NCI-H748 (cell line): ENCODE data around the gene ADTRP.

Source experiments
- DNase-seq: peaks from one replicate; lab custom pipeline; 2025; ENCODE audit not compliant: unreplicated experiment; lab: John Stamatoyannopoulos, UW

The ADTRP gene

DNA sequence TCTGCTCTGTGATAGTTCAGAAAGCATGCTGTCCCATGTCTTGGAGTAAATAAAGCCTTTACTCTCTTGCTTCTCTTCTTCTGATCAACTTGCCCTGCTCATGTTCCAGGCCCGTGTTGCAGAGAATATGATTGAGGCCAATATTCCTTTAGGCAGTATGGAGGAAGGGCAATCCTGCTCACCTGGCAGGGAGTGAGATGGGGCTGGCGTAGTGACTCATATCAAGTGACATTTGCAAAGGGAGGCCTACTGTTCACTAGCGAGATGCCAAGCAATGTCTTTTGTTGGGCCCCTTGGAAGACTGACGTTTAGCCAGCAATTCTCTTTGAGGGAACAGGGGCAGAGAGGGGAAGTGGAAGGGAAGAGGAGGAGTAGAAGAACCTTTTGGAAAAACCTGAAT is 19.7 kb downstream of the ADTRP start:
- no peak for DNase-seq

DNA sequence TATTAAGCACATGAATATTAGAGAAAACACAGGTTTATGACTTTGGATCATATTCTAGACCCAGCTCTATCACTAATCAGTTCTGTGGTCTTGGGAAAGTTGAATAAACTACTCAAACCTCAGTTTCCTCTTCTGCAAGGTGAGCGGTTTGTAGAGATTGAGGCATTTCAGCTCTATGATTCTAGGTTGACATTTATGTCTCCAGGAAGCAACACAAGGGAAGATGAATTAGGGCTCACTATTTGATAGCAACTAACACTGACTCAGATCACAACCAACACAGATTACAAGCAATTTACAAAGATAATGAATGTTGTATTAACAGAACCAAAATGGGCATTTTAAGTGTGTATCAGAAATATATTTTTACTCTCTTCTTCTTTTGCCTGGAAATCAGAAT is 21.9 kb downstream of the ADTRP start:
- DNase-seq: no peak

DNA sequence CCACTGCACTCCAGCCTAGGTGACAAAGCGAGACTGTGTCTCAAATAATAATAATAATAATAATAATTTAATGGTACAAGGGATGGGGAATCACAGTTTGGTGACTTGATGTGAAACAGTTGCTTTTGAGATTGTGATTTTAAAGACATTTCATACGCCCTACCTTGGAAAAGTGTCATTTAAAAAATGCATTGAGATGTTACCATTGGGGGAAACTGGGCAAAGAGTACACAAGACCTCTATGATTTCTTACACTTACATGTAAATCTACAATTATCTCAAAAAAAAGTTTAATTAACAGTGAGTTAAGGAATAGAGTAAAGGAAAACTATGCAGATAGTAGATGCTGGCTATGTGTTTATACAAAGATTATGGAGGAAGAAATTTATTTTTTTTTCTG is 22.3 kb downstream of the ADTRP start:
- DNase-seq: no peak

DNA sequence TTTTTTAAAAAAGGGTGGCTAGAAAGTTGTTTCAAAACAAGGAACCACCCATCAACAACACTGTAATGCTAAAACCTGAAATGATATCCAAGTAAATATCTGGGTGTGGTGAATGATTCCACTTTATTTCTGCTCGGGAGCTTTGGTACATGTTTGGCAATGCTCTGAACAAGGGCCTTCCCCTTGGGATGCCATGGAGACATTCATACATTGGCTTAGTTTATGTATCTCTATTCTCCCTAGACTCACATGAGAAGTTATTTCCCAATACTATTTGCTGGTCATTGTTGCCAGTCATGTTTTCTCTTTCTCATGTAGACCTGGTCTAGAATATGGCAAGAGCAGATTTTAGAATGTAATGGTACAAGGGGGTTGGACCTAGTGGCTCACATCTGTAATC is 22.9 kb downstream of the ADTRP start:
- DNase-seq: no peak

DNA sequence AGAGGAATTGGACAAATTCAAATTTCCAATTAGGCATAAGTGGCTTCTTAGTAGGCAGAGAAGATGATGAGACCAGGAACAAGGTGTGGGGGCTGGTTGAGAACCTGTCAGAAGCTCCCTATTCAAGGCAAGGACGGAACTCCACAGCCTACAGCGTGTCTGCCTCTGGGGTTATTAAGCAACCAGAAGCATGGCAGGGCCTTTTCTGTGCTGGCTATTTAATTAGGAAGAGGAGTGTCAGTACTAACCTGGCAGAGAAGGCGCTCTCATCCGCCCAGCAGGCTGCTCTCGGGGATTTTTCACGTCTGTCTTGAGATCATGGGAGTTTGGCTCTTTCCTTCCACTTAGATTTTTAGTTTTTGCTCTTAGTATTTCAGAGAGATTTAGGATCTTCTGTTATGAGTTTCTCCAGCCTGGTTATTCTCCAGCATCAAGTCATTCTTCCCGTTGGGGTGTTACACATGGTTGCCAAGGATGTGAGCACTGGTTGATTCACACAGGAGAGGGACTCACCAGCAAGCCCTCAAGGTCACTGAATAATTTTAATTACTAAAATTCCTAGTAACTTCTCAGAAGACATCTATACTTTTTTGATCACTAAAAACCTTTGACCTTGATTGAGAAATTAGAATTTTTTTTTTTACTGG is 23.9 kb downstream of the ADTRP start:
- DNase-seq: no peak

DNA sequence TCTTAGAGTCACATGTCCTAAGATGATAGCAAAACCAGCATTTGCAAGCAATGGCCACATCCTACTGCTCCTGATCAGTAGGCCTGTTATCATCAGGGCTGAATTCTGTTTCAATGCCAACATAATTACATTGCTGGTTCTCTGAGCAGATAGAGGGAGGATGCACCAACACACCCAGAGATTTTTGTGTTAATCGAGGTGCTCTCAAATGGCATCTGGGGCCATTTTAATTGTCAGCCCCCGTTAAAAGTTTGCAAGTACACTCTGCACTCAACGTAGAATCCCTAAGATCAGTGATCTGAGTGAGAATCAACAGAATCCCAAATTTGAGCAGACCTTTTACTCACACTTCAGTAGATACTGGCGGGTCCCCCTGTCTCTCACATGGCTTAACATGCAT is 24.8 kb downstream of the ADTRP start:
- DNase-seq: no peak

DNA sequence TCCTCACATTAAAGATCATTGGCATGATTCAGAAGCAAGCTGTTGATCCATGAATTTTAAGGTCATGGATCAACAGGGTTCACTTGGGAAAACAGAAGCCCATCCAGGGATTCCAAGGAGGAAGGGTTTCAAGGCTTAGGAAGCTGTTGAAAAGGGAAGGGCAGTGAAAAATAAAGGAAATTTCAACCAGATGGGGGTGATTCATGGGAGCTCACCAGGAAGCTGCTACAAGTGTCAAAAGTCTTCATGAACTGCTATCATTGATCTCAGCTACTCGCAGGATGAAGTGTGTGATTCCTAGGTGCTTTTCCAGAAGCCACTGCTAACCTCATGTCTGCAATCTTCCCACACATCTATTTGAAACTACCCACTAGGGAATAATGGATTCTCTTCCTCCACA is 26.2 kb downstream of the ADTRP start:
- no peak for DNase-seq

DNA sequence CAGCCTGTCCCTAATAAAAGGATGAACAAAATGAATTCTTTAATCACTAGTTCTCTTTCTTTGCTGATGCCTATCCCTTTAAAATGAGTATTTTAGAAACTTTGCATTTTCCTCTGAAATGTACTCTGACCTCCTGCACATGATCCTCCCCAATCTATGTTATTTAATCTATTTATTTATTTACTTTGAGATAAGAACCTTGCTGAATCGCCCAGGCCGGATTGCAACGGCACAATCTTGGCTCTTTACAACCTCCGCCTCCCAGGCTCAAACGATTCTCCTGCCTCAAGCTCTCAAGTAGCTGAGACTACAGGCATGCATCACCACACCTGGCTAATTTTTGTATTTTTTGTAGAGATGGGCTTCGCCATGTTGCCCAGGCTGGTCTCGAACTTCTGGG is 27.9 kb downstream of the ADTRP start:
- DNase-seq: no peak

DNA sequence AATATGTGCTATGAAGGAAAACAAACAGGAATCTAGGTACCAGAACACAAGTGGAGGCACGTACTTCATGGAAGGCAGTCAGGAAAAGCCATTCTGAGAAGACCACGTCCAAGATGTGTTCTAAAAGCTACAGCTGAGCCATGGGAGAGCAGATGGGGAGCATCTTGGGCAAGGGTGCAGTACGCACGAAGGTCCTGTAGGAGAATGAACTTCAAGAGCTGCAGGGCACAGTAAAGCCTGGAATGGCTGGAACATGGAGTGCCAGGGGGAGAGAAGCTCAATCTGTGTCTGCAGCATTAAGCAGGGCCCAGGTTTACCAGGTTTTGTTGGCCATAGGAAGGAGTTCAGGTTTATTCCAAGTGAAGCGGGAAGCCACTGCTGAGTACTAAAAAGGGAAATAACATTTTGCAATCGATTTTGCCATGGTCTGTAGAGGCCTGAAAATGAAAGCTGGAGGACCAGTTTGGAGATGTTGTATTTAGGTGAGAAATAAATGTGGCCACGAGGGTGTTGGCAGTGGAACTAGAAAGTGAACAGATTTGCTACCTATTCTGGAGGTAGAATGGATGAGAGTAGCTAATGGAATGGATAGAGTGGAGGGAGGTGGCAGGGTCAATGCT is 29.9 kb downstream of the ADTRP start:
- no peak for DNase-seq

DNA sequence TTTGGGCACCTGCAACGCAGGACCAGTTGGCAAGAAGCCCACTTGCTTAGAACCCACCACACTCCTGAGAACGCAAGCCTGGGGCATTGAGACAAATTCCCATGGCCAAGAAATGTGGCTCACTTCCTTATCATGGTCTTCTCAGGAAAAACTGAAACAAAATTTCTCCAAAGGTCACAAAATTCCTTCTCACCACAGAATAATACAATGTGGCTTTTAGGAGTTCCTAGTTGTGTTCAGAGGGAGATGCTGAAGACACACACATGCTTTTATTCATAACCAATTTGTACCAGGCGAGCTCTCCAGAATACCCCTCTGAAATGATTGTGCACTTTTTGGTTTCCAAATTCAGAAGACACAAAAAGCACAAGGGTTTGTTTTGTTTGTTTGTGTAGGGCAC is 31.6 kb downstream of the ADTRP start:
- DNase-seq: no peak

DNA sequence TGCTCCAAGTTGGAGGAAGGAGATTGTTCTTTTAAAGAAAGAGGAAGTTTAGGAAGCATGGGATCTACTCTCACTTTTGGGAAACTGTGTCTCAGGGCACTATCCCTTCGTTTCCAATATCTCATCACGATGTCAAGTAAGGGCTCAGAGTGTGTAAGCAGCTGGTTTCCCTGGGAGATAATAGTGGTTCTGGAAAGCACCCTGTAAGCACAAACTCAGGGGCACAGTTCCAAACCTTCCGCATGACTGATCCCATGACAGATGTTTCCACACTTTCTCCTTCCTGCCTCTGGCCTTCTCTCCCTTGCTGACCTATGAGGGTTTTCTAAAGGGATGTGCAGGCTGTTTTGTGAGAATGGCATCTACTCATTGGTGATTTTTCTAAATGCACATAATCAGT is 33.9 kb downstream of the ADTRP start:
- no peak for DNase-seq

DNA sequence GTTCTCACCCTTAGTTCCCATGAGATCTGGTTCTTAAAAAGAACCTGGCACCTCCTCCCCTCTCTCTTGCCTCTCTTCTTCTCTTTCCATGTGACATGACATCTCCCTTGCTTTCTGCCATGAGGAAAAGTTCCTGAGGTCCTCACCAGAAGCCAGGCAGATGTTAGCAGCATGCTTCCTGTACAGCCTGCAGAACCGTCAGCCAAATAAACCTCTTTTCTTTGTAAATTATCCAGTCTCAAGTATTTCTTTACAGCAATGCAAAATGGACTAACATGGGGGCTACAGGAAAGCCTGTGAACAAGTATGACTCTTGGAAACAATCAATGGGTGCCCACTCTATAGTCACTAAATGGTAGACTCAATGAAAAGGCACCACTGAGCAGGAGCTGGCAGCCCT is 34.5 kb downstream of the ADTRP start:
- no peak for DNase-seq

DNA sequence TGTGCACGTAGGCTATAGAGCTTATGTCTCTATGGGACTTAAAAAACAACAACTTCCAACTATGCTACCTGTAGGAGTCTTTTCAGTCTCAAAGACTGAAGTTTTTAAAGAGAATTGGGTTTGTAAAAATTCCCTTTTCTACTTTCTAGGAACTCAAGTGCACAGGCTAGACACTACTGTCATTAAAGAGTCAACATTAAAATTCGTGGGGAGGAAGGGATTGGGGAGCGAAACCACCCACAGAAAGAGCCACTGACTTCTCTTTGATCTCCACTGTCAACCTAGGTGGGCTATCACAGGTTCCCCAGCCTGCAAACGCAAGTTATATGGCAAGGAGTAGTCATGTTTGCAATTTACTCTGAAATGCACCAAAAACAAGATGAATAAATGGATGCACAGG is 37.7 kb downstream of the ADTRP start:
- no peak for DNase-seq

DNA sequence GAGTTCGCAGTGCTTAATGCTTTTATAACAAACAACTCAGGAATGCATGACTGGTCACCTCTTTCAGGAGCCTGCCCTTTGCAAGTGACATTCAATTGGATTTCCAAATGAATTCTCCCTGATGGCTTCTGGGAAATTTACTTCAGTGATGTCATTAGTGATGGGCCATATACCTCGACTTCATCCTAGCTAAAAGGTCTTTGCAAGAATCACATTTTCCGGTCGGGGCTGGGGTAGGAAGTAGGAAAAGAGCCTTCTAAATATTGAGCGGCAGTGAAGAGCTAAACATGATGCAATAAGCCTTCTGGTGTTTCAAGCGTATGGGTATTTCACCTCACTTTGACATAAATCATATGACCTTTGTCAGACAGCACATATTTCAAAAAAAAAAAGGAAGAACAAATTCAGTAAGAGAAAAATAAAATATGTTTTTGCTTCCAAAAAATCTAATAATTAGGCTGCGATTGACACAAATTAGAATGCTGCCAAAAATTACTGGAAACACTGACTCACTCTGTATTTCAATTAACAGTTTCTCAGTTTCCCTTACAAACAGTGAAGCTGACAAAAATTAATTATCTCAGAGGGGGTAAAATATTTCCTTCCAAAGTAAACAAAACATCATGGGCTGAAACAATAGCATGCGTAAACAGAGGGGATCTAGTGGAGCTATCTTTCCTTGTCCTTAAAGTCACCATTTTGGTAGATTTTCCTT is 39.8 kb downstream of the ADTRP start:
- no peak for DNase-seq

DNA sequence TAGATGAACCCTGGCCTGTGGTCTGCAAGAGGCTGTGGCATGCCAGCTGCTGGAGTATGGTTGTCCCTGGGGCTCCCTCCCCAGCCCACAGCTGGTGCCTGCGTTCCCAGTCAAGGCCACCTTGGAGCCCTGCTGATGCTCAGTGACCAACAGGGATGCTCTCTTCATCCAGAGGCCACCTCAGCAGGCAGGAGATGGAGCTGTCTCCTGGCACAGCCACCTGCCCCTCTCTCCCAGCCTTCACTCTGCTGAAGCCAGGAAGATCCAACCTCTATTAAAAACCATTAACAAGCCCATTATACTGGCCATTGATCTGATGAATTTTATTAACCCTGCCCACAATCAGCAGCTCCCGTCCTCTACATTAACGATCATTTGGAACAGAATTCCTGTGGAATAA is 40.4 kb downstream of the ADTRP start:
- DNase-seq: no peak

DNA sequence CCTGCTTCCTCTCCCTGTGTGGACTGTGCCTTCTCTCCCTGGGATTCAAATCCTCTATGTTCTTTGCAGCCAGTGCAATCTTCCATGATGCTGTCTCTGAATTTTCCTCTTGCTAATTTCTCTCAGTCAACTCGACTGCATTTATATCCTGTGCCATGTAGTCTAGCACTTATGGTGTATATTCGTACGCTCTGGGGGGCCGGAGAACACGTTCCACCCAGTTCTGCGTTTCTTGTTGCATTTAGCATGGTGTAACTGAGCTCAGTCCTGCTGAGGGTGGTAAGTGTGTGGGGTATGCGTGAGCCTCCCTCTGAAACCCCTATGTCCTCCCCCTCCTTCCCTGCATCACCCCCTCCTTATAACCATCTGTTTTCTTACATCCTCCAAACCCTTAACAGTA is 42.0 kb downstream of the ADTRP start:
- no peak for DNase-seq

DNA sequence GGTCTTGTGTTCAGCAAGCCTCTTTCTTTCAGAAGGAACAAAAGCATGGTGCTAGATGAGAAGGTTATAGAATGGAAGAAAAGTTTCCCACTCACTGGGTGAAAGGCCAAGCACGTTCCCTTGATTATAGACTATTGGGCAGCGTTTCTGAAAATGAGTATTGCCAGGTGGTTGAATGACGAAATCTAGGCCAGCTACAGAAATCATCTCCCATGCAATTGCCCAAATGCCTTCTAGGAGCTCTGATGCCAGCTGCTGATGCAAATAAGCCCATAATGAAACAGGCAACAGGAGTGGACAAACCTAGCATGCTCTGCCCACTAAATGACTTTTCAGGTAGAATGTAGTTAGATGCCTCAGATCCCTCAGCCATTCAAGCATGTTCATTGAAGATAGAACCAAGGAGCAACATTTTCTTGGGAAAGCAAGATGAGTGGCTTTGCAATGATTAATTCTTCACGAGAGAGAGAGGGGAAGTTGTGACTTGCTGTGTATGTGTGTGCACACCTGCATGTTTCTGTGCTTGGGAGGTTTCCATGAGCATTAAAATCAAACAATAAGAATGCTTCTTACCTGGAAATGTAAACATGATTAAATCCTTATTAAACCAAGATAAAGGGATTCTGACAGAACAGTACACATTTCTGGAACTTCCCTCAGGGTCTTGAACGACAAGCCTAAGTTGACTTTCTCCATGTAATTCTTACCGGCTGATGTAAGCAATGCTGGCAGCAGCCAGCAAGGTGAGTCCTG is 43.6 kb downstream of the ADTRP start:
- no peak for DNase-seq

DNA sequence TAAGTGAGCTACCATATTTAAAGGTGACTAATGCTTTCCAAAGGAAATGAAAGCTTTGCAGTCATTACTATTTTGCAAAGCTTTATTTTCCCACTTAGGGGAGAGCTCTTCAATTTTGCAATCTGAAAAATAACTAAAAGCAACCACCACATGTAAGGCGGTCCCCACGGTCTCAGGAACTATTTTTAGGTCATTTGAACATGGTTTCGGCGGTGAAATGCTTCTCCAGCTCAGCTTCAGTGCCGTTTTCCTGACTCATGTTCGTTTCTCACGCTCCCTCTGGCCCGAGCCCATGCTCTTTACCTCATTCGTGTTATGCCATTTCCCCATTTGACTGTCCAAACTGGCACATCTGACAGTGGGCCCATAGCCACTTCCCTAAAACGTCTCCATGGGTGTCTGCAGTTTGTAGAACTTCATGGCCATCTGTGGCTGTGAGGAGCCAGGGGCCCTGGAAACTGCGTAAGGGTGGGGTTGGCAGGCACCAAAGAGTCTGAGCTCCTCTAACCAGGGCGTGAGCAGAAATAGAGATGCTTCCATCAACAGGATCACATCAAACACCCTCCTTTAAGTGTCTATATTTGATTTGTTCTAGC is 46.5 kb downstream of the ADTRP start:
- no peak for DNase-seq

DNA sequence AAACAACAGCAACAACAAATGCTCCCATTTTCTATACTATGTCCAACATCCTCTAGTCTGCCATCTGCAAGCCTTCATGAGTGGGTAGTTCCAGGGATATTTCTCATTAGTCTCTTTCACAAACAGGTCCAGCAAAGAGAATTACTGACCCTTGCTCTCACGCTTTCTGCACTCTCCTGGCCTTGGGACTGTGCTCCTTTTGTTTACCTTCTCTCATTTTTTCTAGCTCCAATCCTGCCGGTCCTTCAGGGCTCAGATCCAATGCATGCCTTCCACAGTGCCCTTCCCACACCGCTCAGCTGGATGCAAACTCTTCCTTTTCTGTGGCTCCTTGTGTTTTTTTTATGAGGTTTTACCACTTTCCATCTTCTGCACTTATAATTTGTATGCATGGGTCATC is 47.2 kb downstream of the ADTRP start:
- DNase-seq: no peak

DNA sequence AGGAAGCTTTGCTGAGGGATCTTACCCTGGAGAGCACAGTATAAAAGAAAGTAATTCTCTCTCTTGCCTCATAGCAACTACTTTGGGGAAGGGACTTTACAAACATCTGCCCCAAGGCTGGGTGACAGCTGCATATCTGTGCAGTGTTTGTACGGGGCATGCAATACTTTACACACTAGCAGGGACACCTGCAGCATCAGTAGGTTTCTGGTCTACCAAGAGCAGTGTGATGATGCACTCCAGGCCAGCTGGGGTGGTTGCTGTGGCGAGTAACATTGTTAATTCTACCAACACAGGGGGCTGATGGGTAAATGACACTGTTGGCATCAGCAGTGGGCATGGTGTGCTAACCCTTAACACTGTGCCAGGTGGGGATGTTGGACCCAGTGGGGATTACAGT is 48.0 kb downstream of the ADTRP start:
- DNase-seq: no peak

DNA sequence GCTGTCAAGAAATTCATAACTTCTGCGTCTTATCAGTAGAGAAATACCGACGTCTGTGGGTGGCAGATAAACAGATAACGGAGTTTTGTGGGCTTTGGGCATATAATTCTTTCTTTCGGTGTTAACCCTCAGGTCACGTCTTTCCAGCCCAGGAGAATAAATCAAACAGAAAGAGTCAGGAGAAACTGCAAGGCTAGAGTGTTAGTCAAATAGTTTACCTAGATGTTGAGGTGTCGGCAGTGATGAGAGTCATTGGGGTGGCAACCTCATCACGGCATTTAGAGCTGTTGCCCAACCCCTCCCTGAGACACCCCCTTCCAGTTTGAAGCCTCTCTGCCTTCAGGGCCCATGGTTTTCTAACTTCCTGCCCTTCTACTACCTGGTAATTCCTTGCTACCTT is 49.5 kb downstream of the ADTRP start:
- DNase-seq: no peak
